Cardiac muscle cell (in vitro differentiated cells and primary cell): ENCODE results near the gene PADI2. TPM values are rescaled to one million over a fixed set of nuclear protein-coding genes. Genes with fewer than 3 reads are reported as not detected.

ENCODE experiments used
- DNase-seq, 2 donors: peaks; one replicate each; pipeline versions ENCODE4 v3.0.0 to v3.0.0-alpha.2; 2010 to 2017; ENCODE audit warnings: low read depth in 1 of 2, low spot score in 1 of 2
- H3K27ac ChIP-seq: fragments of 200-600 bp; sonication (generic); 2 replicates; pipeline ENCODE4 v1.5.1; 2016
- H3K27me3 ChIP-seq: fragments of 200-600 bp; sonication (generic); 2 replicates; pipeline ENCODE4 v1.6.0; 2016; ENCODE audit warnings: control low read depth
- H3K36me3 ChIP-seq: fragments of 200-600 bp; sonication (generic); 2 replicates; pipeline ENCODE4 v1.5.1; 2016; ENCODE audit warnings: control low read depth
- H3K4me1 ChIP-seq: fragments of 200-600 bp; sonication (generic); 2 replicates; pipeline ENCODE4 v1.8.1; 2017; ENCODE audit warnings: low read depth, mild to moderate bottlenecking, mixed run types
- H3K4me3 ChIP-seq: fragments of 200-600 bp; sonication (generic); 2 replicates; pipeline ENCODE4 v1.5.1; 2016; ENCODE audit warnings: mild to moderate bottlenecking
- H3K9me3 ChIP-seq: fragments of 200-600 bp; sonication (generic); 2 replicates; pipeline ENCODE4 v1.5.1; 2017; ENCODE audit warnings: low read depth, mild to moderate bottlenecking, control low read depth
- polyA plus RNA-seq: library from polyadenylated mRNA; unstranded; fragments of >200 nt; fragmentation: Nextera tagmentation; extraction: Ambion mirVana; gene quantifications from 2 replicates; pipeline ENCODE4 v1.2.1, GENCODE V29; 2016
- total RNA-seq: library from RNA; depleted of rRNA; stranded (reverse); fragments of >200 nt; gene quantifications from 2 replicates; pipeline ENCODE4 v1.2.3, GENCODE V29; 2016
- TF ChIP-seq, protein P1 (sequence below): IDR thresholded peaks from 2 replicates; pipeline ENCODE4 v1.5.1; 2012; ENCODE audit warnings: low read depth, mild to moderate bottlenecking, low read length

The PADI2 gene
- total and polyA plus RNA-seq, 2 experiments from 2014 or later: 0.11 to 0.54 TPM

DNA sequence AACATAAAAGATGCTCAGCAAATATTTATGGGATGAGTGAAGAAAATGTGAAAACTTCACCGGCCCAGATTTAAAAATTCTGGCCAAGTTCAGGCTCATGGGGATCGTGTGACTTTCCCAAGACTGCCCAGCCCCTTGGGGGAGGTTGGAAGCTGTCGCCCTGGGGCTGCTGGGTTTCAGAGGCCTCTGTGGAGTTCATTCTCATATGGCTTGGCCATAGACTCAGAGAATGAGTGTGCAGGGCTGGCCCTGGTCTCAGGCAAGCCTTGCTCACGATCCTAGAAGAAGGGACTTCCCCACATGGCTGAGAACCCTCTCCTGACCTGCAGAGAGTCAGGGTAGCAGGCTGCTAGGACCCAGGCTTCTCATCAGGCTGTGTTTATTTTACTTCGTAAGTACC lies 24.6 kb downstream of the PADI2 start:
- no peak for DNase-seq
- Histone ChIP-seq H3K4me1 (no peaks in the 10 kb centered on the region), H3K36me3 (no peaks in the 10 kb centered on the region), H3K27me3 (no peaks in the 10 kb centered on the region), H3K9me3 (no peaks in the 10 kb centered on the region), H3K27ac (no peak overlapping the region), H3K4me3 (no peak overlapping the region)
- TF ChIP-seq, protein P1, sequence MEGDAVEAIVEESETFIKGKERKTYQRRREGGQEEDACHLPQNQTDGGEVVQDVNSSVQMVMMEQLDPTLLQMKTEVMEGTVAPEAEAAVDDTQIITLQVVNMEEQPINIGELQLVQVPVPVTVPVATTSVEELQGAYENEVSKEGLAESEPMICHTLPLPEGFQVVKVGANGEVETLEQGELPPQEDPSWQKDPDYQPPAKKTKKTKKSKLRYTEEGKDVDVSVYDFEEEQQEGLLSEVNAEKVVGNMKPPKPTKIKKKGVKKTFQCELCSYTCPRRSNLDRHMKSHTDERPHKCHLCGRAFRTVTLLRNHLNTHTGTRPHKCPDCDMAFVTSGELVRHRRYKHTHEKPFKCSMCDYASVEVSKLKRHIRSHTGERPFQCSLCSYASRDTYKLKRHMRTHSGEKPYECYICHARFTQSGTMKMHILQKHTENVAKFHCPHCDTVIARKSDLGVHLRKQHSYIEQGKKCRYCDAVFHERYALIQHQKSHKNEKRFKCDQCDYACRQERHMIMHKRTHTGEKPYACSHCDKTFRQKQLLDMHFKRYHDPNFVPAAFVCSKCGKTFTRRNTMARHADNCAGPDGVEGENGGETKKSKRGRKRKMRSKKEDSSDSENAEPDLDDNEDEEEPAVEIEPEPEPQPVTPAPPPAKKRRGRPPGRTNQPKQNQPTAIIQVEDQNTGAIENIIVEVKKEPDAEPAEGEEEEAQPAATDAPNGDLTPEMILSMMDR: no peak

DNA sequence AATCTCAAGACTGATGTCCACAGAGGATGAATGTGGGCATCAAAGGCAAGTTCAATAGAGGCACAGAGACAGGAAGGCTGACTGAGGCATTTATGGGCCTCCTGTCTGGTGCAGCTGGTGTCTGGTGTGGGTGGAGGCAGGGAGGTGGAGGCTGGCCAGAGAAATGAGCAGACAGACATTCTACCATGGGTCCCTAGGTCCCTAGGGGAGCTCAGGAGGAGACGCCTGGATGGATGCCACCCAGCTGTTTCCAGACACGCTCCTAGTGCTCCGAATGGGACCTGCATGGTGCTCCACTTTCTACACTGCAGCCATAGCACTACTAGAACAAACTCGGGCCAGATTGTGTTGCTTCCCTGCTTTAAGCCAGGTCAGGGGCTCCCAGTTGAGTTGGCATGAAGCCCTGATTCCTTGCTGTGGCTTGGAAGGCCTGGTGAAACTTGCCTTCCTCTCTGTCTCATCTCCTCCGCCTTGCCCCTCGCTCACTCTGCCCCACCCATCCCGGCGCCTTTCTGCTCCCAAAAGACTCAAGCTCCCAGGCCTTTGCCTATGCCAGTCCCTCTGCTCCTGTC lies 25.3 kb downstream of the PADI2 start:
- H3K27ac ChIP-seq: no peak overlapping the region
- TF ChIP-seq, protein P1: no peak

DNA sequence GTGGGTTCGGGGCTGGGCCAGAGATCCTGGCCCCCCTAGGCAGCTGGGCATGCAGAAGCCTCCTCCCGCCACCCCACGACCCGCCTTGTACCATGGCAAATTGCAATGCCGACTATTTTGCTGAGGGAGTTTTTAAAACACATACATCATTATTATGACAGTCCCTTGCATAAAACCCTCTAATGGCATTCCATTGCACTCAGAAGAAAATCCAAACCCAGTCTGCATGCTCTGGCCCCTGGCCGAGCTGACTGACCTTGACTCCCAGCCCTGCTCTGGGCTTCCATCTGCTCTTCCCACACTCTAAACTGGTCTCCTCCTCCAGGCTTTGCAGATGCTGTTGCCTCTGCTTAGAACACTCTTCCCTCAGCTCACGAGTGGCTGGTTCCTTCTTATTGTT lies 28.0 kb downstream of the PADI2 start:
- no peaks in the 10 kb centered on the region for H3K27me3 ChIP-seq
- no peak overlapping the region for H3K4me3 ChIP-seq
- H3K36me3 ChIP-seq: no peaks in the 10 kb centered on the region
- H3K9me3 ChIP-seq: no peaks in the 10 kb centered on the region
- DNase-seq: no peak
- H3K4me1 ChIP-seq: no peaks in the 10 kb centered on the region
- TF ChIP-seq, protein P1: no peak
- no peak overlapping the region for H3K27ac ChIP-seq

More for the DNA sequence above, 25.3 kb downstream of the PADI2 start:
- no peaks in the 10 kb centered on the region for H3K27me3 ChIP-seq
- H3K9me3 ChIP-seq: no peaks in the 10 kb centered on the region
- DNase-seq: no peak
- H3K4me3 ChIP-seq: no peak overlapping the region
- no peaks in the 10 kb centered on the region for H3K4me1 ChIP-seq
- H3K36me3 ChIP-seq: no peaks in the 10 kb centered on the region

DNA sequence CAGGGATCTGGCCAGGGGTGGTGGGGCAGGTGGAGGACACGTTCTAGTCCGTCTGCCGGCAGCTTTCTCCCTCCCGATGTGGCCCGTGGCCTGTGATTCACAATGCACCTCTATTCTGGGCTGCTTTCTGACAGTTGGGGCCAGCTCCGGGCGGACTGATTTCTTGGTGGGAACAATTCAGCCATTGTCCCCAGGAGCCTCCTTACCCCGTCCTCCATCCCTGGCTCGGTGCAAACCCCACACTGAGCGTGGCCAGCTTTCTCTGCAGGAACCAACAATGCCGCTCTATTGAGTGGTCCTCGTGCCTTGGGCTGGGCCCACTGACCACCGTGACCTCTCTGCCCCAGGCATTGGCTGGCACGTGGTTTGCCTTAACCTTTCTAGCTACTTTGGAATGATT lies 29.7 kb downstream of the PADI2 start:
- Histone ChIP-seq H3K4me3 (no peak overlapping the region), H3K27me3 (no peaks in the 10 kb centered on the region), H3K4me1 (no peaks in the 10 kb centered on the region), H3K9me3 (no peaks in the 10 kb centered on the region), H3K36me3 (no peaks in the 10 kb centered on the region), H3K27ac (no peak overlapping the region)
- no peak for DNase-seq
- TF ChIP-seq, protein P1: no peak

DNA sequence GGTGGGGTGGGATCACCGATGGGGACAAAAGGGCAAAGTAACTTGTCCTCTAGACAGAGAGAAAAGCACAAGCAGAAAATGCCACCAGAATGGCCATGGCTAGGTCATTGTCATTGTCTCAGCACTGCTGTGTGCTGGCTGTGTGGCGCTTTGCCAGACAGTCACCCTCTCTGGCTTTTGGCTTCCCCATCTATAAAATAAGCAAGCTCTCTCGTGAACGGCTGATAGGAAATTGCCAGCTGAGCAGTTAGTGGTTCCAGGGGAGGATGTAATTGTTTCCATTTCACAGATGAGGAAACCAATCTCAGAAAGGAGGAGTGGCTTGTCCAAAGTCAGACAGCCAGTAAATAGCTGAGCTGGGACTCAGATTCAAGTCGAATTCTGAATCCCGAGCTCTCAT lies 32.5 kb downstream of the PADI2 start:
- no peak overlapping the region for H3K4me3 ChIP-seq
- no peaks in the 10 kb centered on the region for H3K9me3 ChIP-seq
- H3K27me3 ChIP-seq: no peaks in the 10 kb centered on the region
- H3K27ac ChIP-seq: no peak overlapping the region
- TF ChIP-seq, protein P1: no peak
- DNase-seq: no peak
- no peaks in the 10 kb centered on the region for H3K4me1 ChIP-seq
- no peaks in the 10 kb centered on the region for H3K36me3 ChIP-seq

DNA sequence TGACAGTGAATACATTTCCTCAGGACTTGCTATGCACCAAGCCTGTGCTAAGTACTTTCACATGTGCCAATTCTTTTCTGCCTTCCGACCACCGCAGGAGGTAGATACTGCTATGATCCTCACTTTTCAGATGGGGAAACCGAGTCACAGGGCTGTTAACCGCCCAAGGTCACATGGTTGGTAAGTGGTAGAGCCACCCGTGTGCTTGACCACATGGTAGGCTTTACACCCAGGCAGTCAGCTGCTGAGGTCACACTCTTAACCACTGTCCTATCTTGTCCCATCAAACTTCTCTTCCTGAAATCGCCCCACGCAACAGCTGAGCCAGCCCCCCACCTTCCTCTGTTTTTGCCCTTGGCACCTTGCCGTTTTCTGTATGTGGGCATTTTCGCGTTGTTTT lies 34.5 kb downstream of the PADI2 start:
- no peaks in the 10 kb centered on the region for H3K9me3 ChIP-seq
- no peaks in the 10 kb centered on the region for H3K27me3 ChIP-seq
- no peak overlapping the region for H3K27ac ChIP-seq
- no peaks in the 10 kb centered on the region for H3K4me1 ChIP-seq
- TF ChIP-seq, protein P1: no peak
- H3K4me3 ChIP-seq: no peak overlapping the region
- no peaks in the 10 kb centered on the region for H3K36me3 ChIP-seq
- DNase-seq: no peak
